ENCODE measurements around the gene SSBP3.

SSBP3 gene

GRCh38 chr1:54371038-54371941 is 34.9 kb downstream of the SSBP3 start:
- DNase-seq (ENCODE audit: low spot score): no peak

DNA sequence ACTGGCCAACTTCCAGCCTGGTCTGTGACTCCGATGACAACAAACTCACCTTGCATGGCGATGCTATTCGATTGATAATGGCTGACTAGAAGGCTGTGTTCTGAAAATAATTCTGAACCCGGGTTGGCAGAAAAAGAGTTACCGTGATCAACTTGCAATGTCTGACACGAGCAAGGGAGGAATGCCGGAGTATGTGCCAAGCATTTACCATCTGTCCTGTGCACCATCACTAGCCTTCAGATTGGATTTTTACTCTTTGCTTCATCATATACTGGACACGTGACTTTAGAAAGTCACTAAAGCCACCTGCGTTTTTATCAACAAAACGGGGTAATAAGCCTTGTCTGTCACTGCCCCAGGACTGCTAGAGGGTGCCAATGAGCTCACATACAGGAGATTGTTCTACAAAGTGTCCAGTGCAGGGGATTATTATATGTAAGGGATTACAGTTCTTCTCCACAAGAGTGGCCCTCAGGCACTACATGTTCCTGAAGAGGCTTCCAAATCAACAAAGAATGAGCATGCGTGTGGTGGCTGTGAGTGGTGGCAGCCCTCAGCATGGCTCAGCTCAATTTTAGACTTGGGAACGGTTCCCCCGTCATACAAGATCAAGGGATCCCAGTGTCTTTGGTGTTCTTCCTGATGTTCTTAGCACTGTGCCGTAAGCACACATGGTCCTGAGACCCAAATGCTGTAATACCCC is 35.8 kb downstream of the SSBP3 start:
- DNase-seq (ENCODE audit: low spot score): no peak

GRCh38 chr1:54367613-54368012 is 38.6 kb downstream of the SSBP3 start:
- DNase-seq (ENCODE audit: low spot score): no peak

DNA sequence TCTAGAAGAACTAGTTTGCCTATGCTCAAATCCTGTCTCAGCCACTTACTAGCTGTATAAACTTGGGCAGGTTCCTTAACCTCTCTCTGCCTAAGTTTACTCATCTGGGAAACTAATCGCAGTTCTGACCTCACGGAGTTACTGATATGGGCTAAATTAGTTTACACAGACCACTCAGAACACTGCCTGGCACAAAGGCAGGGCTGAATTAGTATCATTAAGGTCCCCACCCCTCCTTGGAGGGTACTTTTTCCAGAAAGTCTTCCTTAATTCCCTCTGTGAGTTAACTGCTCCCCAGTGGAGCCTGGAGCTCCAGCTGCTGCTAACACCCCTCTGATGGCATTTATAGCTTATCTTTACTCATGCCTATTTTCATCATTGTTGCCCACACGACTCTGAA is 40.3 kb downstream of the SSBP3 start:
- DNase-seq (ENCODE audit: low spot score): no peak

- no peak for DNase-seq (ENCODE audit: low spot score)
Measured at GRCh38 chr1:54365398-54365797, 40.8 kb downstream of the SSBP3 start.

GRCh38 chr1:54364995-54365394 is 41.2 kb downstream of the SSBP3 start:
- no peak for DNase-seq (ENCODE audit: low spot score)

GRCh38 chr1:54364582-54364981 is 41.6 kb downstream of the SSBP3 start:
- no peak for DNase-seq (ENCODE audit: low spot score)

GRCh38 chr1:54363925-54364324 is 42.3 kb downstream of the SSBP3 start:
- DNase-seq (ENCODE audit: low spot score): no peak

DNA sequence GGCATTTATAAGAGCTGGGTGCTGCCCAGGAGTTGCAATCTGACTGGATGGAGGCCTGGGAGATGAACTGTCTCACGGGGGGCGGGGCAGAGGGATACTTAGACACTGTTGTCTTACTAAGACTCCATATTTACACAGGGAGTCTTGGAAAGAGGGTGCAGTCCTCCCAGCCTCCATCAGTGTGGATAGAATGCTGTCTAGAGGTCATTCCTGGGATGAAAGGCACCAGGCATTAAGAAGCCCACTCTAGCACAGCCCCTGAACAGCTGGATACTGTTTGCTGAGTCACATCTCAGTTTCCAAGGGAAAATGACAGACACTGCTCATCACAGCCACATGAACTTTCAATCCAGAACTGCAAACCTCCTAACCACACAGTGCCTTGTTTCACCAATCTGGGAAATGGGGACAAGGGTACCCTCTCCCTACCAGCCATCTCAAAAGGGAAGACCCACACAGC is 43.3 kb downstream of the SSBP3 start:
- no peak for DNase-seq (ENCODE audit: low spot score)

- no peak for DNase-seq (ENCODE audit: low spot score)
Measured at GRCh38 chr1:54361342-54361741, 44.9 kb downstream of the SSBP3 start.

GRCh38 chr1:54360165-54361005 is 45.8 kb downstream of the SSBP3 start:
- DNase-seq (ENCODE audit: low spot score): no peak

- no peak for DNase-seq (ENCODE audit: low spot score)
Measured at GRCh38 chr1:54359393-54360162, 46.6 kb downstream of the SSBP3 start.

- DNase-seq (ENCODE audit: low spot score): no peak
Measured at GRCh38 chr1:54358503-54359168, 47.6 kb downstream of the SSBP3 start.

DNA sequence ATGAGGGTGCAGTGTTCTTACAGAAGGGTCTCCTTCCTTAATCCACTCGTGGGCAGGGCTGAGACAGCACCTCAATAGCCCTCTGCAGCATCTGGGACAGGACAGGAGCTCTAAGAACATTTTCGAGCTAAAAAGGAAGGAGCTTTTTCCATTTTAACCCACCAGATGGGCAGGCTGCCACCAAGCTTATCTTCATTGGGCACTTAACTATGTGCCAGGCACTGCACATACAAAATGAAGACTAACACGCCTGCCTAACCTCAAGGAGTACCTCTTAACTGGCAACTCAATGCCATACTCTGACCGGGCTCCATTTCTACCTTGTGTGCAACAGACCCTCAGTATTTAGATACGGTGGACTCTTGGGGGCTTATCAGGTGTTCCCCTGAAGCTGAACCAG is 48.2 kb downstream of the SSBP3 start:
- no peak for DNase-seq (ENCODE audit: low spot score)

GRCh38 chr1:54356680-54357147 is 49.5 kb downstream of the SSBP3 start:
- DNase-seq (ENCODE audit: low spot score): no peak

DNA sequence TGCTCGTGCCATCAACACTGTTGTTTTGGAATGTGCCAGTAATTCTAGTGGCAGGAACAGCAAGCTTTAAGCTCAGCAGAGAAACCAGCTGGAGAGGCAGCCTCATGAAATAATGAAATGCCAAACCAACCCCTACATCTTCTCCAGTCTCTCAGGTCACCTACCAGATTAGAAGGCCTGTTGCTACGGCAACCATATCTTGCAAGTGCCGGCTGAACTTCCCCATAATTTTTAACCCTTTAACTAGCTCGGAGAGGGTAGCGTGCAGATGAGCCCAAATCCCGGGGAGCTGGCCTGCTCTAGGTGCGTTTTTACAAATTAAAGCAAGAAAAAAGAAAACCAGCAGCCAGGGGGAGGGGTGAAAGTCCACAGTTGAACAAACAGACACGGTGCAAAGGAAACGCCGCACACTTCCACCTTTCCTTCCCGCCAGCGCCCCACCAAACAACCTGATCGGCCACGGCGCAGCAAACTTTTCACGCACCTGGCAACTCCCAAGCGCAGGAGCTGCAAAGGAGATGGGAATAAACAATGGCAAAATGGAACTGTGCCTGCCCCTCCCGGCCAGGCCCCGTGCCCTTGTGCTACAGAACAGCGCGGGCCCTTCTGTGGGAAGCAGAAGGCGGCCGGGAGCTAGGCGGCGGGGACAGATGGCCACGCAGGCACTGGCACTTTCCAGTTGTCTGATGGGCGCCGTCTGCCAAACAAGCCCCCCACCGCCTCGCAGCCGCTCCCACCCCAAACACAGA is 50.1 kb downstream of the SSBP3 start:
- no peak for DNase-seq (ENCODE audit: low spot score)

- DNase-seq (ENCODE audit: low spot score): no peak
Measured at GRCh38 chr1:54354899-54355298, 51.3 kb downstream of the SSBP3 start.

- DNase-seq (ENCODE audit: low spot score): no peak
Measured at GRCh38 chr1:54353959-54354358, 52.2 kb downstream of the SSBP3 start.

- DNase-seq (ENCODE audit: low spot score): no peak
Measured at GRCh38 chr1:54352755-54353154, 53.4 kb downstream of the SSBP3 start.

- DNase-seq (ENCODE audit: low spot score): no peak
Measured at GRCh38 chr1:54350360-54350759, 55.8 kb downstream of the SSBP3 start.

All from kidney capillary endothelial cell (primary cell).